GM23338 (cell line): ENCODE data around the gene IL24. TPM values are rescaled to one million over a fixed set of nuclear protein-coding genes. Genes with fewer than 3 reads are reported as not detected.

Experiments used
- ATAC-seq: fragments of 200-7000 bp; cut with Tn5 transposase; 3 replicates; pipeline ENCODE4 v1.9.1; 2020
- DNase-seq: peaks from one replicate; pipeline ENCODE4 v3.0.0-alpha.2; 2015; ENCODE audit warnings: low spot score
- H2AFZ ChIP-seq: fragments of 200-600 bp; sonication (generic); 2 replicates; pipeline ENCODE4 v1.8.0; 2016; ENCODE audit warnings: antibody characterized with exemption, mild to moderate bottlenecking, moderate library complexity
- H3F3A ChIP-seq: fragments of 200-600 bp; sonication (generic); replicated peaks from 2 replicates; pipeline ENCODE4 v1.8.0; 2017; ENCODE audit warnings: antibody characterized with exemption, mixed run types, low read depth
- H3K27ac ChIP-seq: fragments of 200-600 bp; sonication (generic); 2 replicates; pipeline ENCODE4 v1.6.1; 2016; ENCODE audit warnings: low read depth
- H3K27me3 ChIP-seq: fragments of 200-600 bp; sonication (generic); 2 replicates; pipeline ENCODE4 v1.8.0; 2016; ENCODE audit warnings: mild to moderate bottlenecking, mixed run types, moderate library complexity; ENCODE audit not compliant: insufficient read depth
- H3K36me3 ChIP-seq: fragments of 200-600 bp; sonication (generic); 2 replicates; pipeline ENCODE4 v1.8.0; 2016; ENCODE audit warnings: mild to moderate bottlenecking; ENCODE audit not compliant: insufficient read depth
- H3K4me1 ChIP-seq: fragments of 200-600 bp; sonication (generic); 2 replicates; pipeline ENCODE4 v1.8.0; 2016; ENCODE audit warnings: mild to moderate bottlenecking, moderate library complexity; ENCODE audit not compliant: insufficient read depth
- H3K4me2 ChIP-seq: fragments of 200-600 bp; sonication (generic); 2 replicates; pipeline ENCODE4 v1.7.1; 2017; ENCODE audit warnings: mixed run types
- H3K4me3 ChIP-seq: fragments of 200-600 bp; sonication (generic); 2 replicates; pipeline ENCODE4 v1.6.1; 2016; ENCODE audit warnings: mixed run types
- H3K79me2 ChIP-seq: fragments of 200-600 bp; sonication (generic); replicated peaks from 2 replicates; pipeline ENCODE4 v1.8.0; 2017; ENCODE audit warnings: mild to moderate bottlenecking; ENCODE audit not compliant: insufficient read depth
- H3K9me2 ChIP-seq: fragments of 200-600 bp; sonication (generic); 2 replicates; pipeline ENCODE4 v1.8.0; 2017; ENCODE audit not compliant: insufficient read depth
- H4K20me1 ChIP-seq: fragments of 200-600 bp; sonication (generic); replicated peaks from 2 replicates; pipeline ENCODE4 v1.8.0; 2017; ENCODE audit warnings: mild to moderate bottlenecking; ENCODE audit not compliant: insufficient read depth
- H3K27ac Mint-ChIP-seq: 2 replicates; pipeline ENCODE4 v1.8.0; 2020; ENCODE audit warnings: inconsistent platforms, mild to moderate bottlenecking, moderate library complexity, mixed read lengths
- H3K27me3 Mint-ChIP-seq: 3 replicates; pipeline ENCODE4 v1.8.0; 2022; ENCODE audit warnings: low read depth, mild to moderate bottlenecking, moderate library complexity, mixed read lengths, inconsistent platforms; ENCODE audit not compliant: insufficient read depth, poor library complexity
- H3K36me3 Mint-ChIP-seq: 3 replicates; pipeline ENCODE4 v1.8.0; 2021; ENCODE audit warnings: low read depth, mild to moderate bottlenecking, inconsistent platforms, moderate library complexity, mixed read lengths
- H3K4me1 Mint-ChIP-seq: 3 replicates; pipeline ENCODE4 v1.8.0; 2020; ENCODE audit warnings: mild to moderate bottlenecking, inconsistent platforms, mixed read lengths
- H3K4me3 Mint-ChIP-seq: 3 replicates; pipeline ENCODE4 v1.8.0; 2021; ENCODE audit warnings: moderate library complexity, mild to moderate bottlenecking, inconsistent platforms, mixed read lengths
- H3K9me3 Mint-ChIP-seq: 3 replicates; pipeline ENCODE4 v1.8.0; 2020; ENCODE audit warnings: moderate library complexity, mild to moderate bottlenecking, inconsistent platforms, mixed read lengths
- CREB1 ChIP-seq: fragments of 250-450 bp; sonication (Bioruptor Pico); IDR thresholded peaks from 2 replicates; pipeline ENCODE4 v1.5.0; 2020; ENCODE audit warnings: low read depth, mild to moderate bottlenecking, moderate library complexity
- EZH2 ChIP-seq: fragments of 200-600 bp; sonication (generic); IDR thresholded peaks from one replicate; pipeline ENCODE4 v1.8.0; 2017; ENCODE audit warnings: antibody characterized with exemption, mild to moderate bottlenecking, low read depth; ENCODE audit not compliant: unreplicated experiment
- EZH2phosphoT487 ChIP-seq: fragments of 200-600 bp; sonication (generic); IDR thresholded peaks from one replicate; pipeline ENCODE4 v1.8.1; 2018; ENCODE audit warnings: antibody characterized with exemption; ENCODE audit not compliant: unreplicated experiment
- JUNB ChIP-seq: IDR thresholded peaks from one replicate; pipeline ENCODE4 v1.6.1; 2016; ENCODE audit warnings: antibody characterized with exemption; ENCODE audit not compliant: unreplicated experiment
- POLR2AphosphoS5 ChIP-seq: IDR thresholded peaks from 2 replicates; pipeline ENCODE4 v1.6.1; 2016; ENCODE audit warnings: antibody characterized with exemption, low read depth
- STAT1 ChIP-seq: IDR thresholded peaks from one replicate; pipeline ENCODE4 v1.6.1; 2016; ENCODE audit warnings: antibody characterized with exemption; ENCODE audit not compliant: unreplicated experiment
- ZNF114 ChIP-seq: fragments of 250-450 bp; sonication (Bioruptor Pico); IDR thresholded peaks from 2 replicates; pipeline ENCODE4 v1.5.0; 2020; ENCODE audit warnings: mild to moderate bottlenecking, moderate library complexity
- ZNF331 ChIP-seq: fragments of 250-450 bp; sonication (Bioruptor Pico); IDR thresholded peaks from 2 replicates; pipeline ENCODE4 v1.5.0; 2020; ENCODE audit warnings: low read depth, mild to moderate bottlenecking, moderate library complexity
- polyA plus RNA-seq: library from polyadenylated mRNA; unstranded; fragments of >200 nt; fragmentation: Nextera tagmentation; extraction: Ambion mirVana; gene quantifications from 2 replicates; pipeline ENCODE4 v1.2.1, GENCODE V29; 2016
- total RNA-seq: library from RNA; depleted of rRNA; stranded (reverse); fragments of >200 nt; shearing (Covaris generic); gene quantifications from 2 replicates; pipeline ENCODE4 v1.2.3, GENCODE V29; 2014
- TF ChIP-seq, protein P1 (sequence below): IDR thresholded peaks from 2 replicates; pipeline ENCODE4 v1.6.1; 2016; ENCODE audit warnings: antibody characterized with exemption
- TF ChIP-seq, protein P2 (sequence below): fragments of 250-450 bp; sonication (Bioruptor Pico); IDR thresholded peaks from 2 replicates; pipeline ENCODE4 v1.5.0; 2020; ENCODE audit warnings: mild to moderate bottlenecking, moderate library complexity
- TF ChIP-seq, protein P3 (sequence below), 2 experiments: fragments of 200-600 bp in 1 of 2; sonication (generic) in 1 of 2; conservative IDR thresholded peaks; 2 replicates each; pipeline versions ENCODE4 v1.5.1 to v1.6.1; 2016 to 2017; ENCODE audit warnings: antibody characterized with exemption in 2 of 2, low read depth in 2 of 2, mild to moderate bottlenecking in 2 of 2, moderate library complexity in 1 of 2

Gene IL24
- total and polyA plus RNA-seq, 2 experiments from 2014 or later: not detected

DNA sequence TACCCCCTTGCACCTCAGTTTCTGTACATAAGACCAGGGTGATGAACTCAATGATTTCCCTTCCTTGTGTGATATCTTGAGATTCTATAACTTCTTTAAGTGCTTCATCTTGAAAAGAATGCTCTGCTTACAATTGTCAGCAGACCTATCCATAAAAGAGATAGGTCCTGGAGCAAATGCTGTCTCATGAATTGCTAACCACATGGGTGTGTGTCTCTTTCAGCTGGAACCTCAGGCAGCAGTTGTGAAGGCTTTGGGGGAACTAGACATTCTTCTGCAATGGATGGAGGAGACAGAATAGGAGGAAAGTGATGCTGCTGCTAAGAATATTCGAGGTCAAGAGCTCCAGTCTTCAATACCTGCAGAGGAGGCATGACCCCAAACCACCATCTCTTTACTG, 29.0 kb upstream of the IL24 start:
- Mint-ChIP-seq H3K4me3 (no peak overlapping the region), H3K4me1 (no peaks in the 10 kb centered on the region), H3K27me3 (peaks cover 5% of the 10 kb centered on the region), H3K36me3 (no peaks in the 10 kb centered on the region), H3K27ac (no peak overlapping the region), H3K9me3 (no peaks in the 10 kb centered on the region)
- no peaks in the 10 kb centered on the region for H4K20me1 ChIP-seq
- H3K79me2 ChIP-seq: no peaks in the 10 kb centered on the region
- no peak for DNase-seq
- no peaks in the 10 kb centered on the region for H3K36me3 ChIP-seq
- H2AFZ ChIP-seq: no peak overlapping the region
- ATAC-seq: no peak
- no peak overlapping the region for H3K4me2 ChIP-seq
- TF ChIP-seq, protein P1, sequence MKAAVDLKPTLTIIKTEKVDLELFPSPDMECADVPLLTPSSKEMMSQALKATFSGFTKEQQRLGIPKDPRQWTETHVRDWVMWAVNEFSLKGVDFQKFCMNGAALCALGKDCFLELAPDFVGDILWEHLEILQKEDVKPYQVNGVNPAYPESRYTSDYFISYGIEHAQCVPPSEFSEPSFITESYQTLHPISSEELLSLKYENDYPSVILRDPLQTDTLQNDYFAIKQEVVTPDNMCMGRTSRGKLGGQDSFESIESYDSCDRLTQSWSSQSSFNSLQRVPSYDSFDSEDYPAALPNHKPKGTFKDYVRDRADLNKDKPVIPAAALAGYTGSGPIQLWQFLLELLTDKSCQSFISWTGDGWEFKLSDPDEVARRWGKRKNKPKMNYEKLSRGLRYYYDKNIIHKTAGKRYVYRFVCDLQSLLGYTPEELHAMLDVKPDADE: no peak
- no peak overlapping the region for H3K4me3 ChIP-seq
- no peaks in the 10 kb centered on the region for H3K4me1 ChIP-seq
- H3K9me2 ChIP-seq: 0 out of 2 replicates have a peak, but pooled peaks cover 6% of the 10 kb centered on the region
- no peak overlapping the region for H3K27ac ChIP-seq
- H3F3A ChIP-seq: no peaks in the 10 kb centered on the region
- no peaks in the 10 kb centered on the region for H3K27me3 ChIP-seq

DNA sequence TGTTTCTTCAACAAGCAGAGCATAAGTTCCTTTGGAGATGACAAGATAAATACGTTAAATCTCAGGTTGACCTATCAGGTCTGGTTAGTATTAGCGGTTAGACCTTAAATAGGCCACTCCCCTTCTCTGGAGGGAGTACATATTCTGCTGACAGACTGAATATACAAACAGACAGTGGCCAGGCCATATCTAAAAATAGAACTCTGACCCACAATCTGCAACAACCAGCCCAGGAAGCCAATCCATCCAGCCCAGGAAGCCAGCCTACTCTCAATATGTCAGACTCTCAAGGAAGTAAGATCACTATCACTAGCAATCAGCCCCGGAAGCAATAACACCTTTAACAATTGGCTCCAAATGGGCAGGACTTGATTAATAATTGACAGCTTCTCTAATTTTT, 25.1 kb upstream of the IL24 start:
- Mint-ChIP-seq H3K27ac (no peak overlapping the region), H3K4me3 (no peak overlapping the region), H3K36me3 (no peaks in the 10 kb centered on the region)
- TF ChIP-seq EZH2: no peak
- TF ChIP-seq POLR2AphosphoS5: no peak
- TF ChIP-seq STAT1: no peak
- no peak for TF ChIP-seq ZNF331 (CRISPR knock-in tag)
- TF ChIP-seq CREB1 (CRISPR knock-in tag): no peak
- TF ChIP-seq, protein P1: no peak
- TF ChIP-seq JUNB: no peak
- TF ChIP-seq EZH2phosphoT487: no peak
- TF ChIP-seq, protein P2, sequence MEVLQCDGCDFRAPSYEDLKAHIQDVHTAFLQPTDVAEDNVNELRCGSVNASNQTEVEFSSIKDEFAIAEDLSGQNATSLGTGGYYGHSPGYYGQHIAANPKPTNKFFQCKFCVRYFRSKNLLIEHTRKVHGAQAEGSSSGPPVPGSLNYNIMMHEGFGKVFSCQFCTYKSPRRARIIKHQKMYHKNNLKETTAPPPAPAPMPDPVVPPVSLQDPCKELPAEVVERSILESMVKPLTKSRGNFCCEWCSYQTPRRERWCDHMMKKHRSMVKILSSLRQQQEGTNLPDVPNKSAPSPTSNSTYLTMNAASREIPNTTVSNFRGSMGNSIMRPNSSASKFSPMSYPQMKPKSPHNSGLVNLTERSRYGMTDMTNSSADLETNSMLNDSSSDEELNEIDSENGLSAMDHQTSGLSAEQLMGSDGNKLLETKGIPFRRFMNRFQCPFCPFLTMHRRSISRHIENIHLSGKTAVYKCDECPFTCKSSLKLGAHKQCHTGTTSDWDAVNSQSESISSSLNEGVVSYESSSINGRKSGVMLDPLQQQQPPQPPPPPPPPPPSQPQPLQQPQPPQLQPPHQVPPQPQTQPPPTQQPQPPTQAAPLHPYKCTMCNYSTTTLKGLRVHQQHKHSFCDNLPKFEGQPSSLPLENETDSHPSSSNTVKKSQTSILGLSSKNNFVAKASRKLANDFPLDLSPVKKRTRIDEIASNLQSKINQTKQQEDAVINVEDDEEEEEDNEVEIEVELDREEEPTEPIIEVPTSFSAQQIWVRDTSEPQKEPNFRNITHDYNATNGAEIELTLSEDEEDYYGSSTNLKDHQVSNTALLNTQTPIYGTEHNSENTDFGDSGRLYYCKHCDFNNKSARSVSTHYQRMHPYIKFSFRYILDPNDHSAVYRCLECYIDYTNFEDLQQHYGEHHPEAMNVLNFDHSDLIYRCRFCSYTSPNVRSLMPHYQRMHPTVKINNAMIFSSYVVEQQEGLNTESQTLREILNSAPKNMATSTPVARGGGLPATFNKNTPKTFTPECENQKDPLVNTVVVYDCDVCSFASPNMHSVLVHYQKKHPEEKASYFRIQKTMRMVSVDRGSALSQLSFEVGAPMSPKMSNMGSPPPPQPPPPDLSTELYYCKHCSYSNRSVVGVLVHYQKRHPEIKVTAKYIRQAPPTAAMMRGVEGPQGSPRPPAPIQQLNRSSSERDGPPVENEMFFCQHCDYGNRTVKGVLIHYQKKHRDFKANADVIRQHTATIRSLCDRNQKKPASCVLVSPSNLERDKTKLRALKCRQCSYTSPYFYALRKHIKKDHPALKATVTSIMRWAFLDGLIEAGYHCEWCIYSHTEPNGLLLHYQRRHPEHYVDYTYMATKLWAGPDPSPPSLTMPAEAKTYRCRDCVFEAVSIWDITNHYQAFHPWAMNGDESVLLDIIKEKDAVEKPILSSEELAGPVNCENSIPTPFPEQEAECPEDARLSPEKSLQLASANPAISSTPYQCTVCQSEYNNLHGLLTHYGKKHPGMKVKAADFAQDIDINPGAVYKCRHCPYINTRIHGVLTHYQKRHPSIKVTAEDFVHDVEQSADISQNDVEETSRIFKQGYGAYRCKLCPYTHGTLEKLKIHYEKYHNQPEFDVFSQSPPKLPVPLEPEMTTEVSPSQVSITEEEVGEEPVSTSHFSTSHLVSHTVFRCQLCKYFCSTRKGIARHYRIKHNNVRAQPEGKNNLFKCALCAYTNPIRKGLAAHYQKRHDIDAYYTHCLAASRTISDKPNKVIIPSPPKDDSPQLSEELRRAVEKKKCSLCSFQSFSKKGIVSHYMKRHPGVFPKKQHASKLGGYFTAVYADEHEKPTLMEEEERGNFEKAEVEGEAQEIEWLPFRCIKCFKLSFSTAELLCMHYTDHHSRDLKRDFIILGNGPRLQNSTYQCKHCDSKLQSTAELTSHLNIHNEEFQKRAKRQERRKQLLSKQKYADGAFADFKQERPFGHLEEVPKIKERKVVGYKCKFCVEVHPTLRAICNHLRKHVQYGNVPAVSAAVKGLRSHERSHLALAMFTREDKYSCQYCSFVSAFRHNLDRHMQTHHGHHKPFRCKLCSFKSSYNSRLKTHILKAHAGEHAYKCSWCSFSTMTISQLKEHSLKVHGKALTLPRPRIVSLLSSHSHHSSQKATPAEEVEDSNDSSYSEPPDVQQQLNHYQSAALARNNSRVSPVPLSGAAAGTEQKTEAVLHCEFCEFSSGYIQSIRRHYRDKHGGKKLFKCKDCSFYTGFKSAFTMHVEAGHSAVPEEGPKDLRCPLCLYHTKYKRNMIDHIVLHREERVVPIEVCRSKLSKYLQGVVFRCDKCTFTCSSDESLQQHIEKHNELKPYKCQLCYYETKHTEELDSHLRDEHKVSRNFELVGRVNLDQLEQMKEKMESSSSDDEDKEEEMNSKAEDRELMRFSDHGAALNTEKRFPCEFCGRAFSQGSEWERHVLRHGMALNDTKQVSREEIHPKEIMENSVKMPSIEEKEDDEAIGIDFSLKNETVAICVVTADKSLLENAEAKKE (CRISPR knock-in tag): no peak
- TF ChIP-seq ZNF114: no peak
- TF ChIP-seq, protein P3, sequence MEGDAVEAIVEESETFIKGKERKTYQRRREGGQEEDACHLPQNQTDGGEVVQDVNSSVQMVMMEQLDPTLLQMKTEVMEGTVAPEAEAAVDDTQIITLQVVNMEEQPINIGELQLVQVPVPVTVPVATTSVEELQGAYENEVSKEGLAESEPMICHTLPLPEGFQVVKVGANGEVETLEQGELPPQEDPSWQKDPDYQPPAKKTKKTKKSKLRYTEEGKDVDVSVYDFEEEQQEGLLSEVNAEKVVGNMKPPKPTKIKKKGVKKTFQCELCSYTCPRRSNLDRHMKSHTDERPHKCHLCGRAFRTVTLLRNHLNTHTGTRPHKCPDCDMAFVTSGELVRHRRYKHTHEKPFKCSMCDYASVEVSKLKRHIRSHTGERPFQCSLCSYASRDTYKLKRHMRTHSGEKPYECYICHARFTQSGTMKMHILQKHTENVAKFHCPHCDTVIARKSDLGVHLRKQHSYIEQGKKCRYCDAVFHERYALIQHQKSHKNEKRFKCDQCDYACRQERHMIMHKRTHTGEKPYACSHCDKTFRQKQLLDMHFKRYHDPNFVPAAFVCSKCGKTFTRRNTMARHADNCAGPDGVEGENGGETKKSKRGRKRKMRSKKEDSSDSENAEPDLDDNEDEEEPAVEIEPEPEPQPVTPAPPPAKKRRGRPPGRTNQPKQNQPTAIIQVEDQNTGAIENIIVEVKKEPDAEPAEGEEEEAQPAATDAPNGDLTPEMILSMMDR (conservative IDR thresholded peaks at IDR 0.05; ENCODE audit: low read depth in 2 of 2): no peak

More for the DNA sequence above, 25.1 kb upstream of the IL24 start:
- DNase-seq (no peak), ATAC-seq (no peak)
- Histone ChIP-seq H3F3A (no peaks in the 10 kb centered on the region), H3K4me1 (no peaks in the 10 kb centered on the region), H3K27ac (no peak overlapping the region), H3K36me3 (no peaks in the 10 kb centered on the region), H2AFZ (no peak overlapping the region), H3K79me2 (no peaks in the 10 kb centered on the region), H3K4me2 (no peak overlapping the region), H3K4me3 (no peak overlapping the region), H3K9me2 (peaks cover 12% of the 10 kb centered on the region; the same call in 1 of the 2 replicates), H3K27me3 (no peaks in the 10 kb centered on the region), H4K20me1 (no peaks in the 10 kb centered on the region)
- Mint-ChIP-seq H3K9me3 (peaks cover 9% of the 10 kb centered on the region; the same call in 2 of the 3 replicates), H3K4me1 (no peaks in the 10 kb centered on the region), H3K27me3 (peaks cover 2% of the 10 kb centered on the region)
